GM23338 (cell line): ENCODE results near the gene SLIT1.

Source experiments
- CREB1 ChIP-seq: fragments of 250-450 bp; sonication (Bioruptor Pico); IDR thresholded peaks from 2 replicates; pipeline ENCODE4 v1.5.0; 2020; ENCODE audit warnings: low read depth, mild to moderate bottlenecking, moderate library complexity
- ETS1 ChIP-seq: IDR thresholded peaks from 2 replicates; pipeline ENCODE4 v1.6.1; 2016; ENCODE audit warnings: antibody characterized with exemption
- EZH2 ChIP-seq: fragments of 200-600 bp; sonication (generic); IDR thresholded peaks from one replicate; pipeline ENCODE4 v1.8.0; 2017; ENCODE audit warnings: antibody characterized with exemption, mild to moderate bottlenecking, low read depth; ENCODE audit not compliant: unreplicated experiment
- EZH2phosphoT487 ChIP-seq: fragments of 200-600 bp; sonication (generic); IDR thresholded peaks from one replicate; pipeline ENCODE4 v1.8.1; 2018; ENCODE audit warnings: antibody characterized with exemption; ENCODE audit not compliant: unreplicated experiment
- JUNB ChIP-seq: IDR thresholded peaks from one replicate; pipeline ENCODE4 v1.6.1; 2016; ENCODE audit warnings: antibody characterized with exemption; ENCODE audit not compliant: unreplicated experiment
- POLR2AphosphoS5 ChIP-seq: IDR thresholded peaks from 2 replicates; pipeline ENCODE4 v1.6.1; 2016; ENCODE audit warnings: antibody characterized with exemption, low read depth
- REST ChIP-seq: IDR thresholded peaks from one replicate; pipeline ENCODE4 v1.6.1; 2018; ENCODE audit warnings: antibody characterized with exemption; ENCODE audit not compliant: unreplicated experiment
- ZNF114 ChIP-seq: fragments of 250-450 bp; sonication (Bioruptor Pico); IDR thresholded peaks from 2 replicates; pipeline ENCODE4 v1.5.0; 2020; ENCODE audit warnings: mild to moderate bottlenecking, moderate library complexity
- ZNF331 ChIP-seq: fragments of 250-450 bp; sonication (Bioruptor Pico); IDR thresholded peaks from 2 replicates; pipeline ENCODE4 v1.5.0; 2020; ENCODE audit warnings: low read depth, mild to moderate bottlenecking, moderate library complexity
- TF ChIP-seq, protein P1 (sequence below), 2 experiments: fragments of 200-600 bp in 1 of 2; sonication (generic) in 1 of 2; conservative IDR thresholded peaks; 2 replicates each; pipeline versions ENCODE4 v1.5.1 to v1.6.1; 2016 to 2017; ENCODE audit warnings: antibody characterized with exemption in 2 of 2, low read depth in 2 of 2, mild to moderate bottlenecking in 2 of 2, moderate library complexity in 1 of 2
- TF ChIP-seq, protein P2 (sequence below): fragments of 250-450 bp; sonication (Bioruptor Pico); IDR thresholded peaks from 2 replicates; pipeline ENCODE4 v1.5.0; 2020; ENCODE audit warnings: mild to moderate bottlenecking, moderate library complexity

- TF ChIP-seq, protein P1, sequence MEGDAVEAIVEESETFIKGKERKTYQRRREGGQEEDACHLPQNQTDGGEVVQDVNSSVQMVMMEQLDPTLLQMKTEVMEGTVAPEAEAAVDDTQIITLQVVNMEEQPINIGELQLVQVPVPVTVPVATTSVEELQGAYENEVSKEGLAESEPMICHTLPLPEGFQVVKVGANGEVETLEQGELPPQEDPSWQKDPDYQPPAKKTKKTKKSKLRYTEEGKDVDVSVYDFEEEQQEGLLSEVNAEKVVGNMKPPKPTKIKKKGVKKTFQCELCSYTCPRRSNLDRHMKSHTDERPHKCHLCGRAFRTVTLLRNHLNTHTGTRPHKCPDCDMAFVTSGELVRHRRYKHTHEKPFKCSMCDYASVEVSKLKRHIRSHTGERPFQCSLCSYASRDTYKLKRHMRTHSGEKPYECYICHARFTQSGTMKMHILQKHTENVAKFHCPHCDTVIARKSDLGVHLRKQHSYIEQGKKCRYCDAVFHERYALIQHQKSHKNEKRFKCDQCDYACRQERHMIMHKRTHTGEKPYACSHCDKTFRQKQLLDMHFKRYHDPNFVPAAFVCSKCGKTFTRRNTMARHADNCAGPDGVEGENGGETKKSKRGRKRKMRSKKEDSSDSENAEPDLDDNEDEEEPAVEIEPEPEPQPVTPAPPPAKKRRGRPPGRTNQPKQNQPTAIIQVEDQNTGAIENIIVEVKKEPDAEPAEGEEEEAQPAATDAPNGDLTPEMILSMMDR (conservative IDR thresholded peaks at IDR 0.05; ENCODE audit: low read depth in 2 of 2): no peak
- TF ChIP-seq POLR2AphosphoS5 (no peak), EZH2 (no peak), JUNB (no peak), REST (no peak), EZH2phosphoT487 (no peak), ZNF331 (CRISPR knock-in tag) (no peak), CREB1 (CRISPR knock-in tag) (no peak), ZNF114 (CRISPR knock-in tag) (no peak), ETS1 (no peak)
- TF ChIP-seq, protein P2, sequence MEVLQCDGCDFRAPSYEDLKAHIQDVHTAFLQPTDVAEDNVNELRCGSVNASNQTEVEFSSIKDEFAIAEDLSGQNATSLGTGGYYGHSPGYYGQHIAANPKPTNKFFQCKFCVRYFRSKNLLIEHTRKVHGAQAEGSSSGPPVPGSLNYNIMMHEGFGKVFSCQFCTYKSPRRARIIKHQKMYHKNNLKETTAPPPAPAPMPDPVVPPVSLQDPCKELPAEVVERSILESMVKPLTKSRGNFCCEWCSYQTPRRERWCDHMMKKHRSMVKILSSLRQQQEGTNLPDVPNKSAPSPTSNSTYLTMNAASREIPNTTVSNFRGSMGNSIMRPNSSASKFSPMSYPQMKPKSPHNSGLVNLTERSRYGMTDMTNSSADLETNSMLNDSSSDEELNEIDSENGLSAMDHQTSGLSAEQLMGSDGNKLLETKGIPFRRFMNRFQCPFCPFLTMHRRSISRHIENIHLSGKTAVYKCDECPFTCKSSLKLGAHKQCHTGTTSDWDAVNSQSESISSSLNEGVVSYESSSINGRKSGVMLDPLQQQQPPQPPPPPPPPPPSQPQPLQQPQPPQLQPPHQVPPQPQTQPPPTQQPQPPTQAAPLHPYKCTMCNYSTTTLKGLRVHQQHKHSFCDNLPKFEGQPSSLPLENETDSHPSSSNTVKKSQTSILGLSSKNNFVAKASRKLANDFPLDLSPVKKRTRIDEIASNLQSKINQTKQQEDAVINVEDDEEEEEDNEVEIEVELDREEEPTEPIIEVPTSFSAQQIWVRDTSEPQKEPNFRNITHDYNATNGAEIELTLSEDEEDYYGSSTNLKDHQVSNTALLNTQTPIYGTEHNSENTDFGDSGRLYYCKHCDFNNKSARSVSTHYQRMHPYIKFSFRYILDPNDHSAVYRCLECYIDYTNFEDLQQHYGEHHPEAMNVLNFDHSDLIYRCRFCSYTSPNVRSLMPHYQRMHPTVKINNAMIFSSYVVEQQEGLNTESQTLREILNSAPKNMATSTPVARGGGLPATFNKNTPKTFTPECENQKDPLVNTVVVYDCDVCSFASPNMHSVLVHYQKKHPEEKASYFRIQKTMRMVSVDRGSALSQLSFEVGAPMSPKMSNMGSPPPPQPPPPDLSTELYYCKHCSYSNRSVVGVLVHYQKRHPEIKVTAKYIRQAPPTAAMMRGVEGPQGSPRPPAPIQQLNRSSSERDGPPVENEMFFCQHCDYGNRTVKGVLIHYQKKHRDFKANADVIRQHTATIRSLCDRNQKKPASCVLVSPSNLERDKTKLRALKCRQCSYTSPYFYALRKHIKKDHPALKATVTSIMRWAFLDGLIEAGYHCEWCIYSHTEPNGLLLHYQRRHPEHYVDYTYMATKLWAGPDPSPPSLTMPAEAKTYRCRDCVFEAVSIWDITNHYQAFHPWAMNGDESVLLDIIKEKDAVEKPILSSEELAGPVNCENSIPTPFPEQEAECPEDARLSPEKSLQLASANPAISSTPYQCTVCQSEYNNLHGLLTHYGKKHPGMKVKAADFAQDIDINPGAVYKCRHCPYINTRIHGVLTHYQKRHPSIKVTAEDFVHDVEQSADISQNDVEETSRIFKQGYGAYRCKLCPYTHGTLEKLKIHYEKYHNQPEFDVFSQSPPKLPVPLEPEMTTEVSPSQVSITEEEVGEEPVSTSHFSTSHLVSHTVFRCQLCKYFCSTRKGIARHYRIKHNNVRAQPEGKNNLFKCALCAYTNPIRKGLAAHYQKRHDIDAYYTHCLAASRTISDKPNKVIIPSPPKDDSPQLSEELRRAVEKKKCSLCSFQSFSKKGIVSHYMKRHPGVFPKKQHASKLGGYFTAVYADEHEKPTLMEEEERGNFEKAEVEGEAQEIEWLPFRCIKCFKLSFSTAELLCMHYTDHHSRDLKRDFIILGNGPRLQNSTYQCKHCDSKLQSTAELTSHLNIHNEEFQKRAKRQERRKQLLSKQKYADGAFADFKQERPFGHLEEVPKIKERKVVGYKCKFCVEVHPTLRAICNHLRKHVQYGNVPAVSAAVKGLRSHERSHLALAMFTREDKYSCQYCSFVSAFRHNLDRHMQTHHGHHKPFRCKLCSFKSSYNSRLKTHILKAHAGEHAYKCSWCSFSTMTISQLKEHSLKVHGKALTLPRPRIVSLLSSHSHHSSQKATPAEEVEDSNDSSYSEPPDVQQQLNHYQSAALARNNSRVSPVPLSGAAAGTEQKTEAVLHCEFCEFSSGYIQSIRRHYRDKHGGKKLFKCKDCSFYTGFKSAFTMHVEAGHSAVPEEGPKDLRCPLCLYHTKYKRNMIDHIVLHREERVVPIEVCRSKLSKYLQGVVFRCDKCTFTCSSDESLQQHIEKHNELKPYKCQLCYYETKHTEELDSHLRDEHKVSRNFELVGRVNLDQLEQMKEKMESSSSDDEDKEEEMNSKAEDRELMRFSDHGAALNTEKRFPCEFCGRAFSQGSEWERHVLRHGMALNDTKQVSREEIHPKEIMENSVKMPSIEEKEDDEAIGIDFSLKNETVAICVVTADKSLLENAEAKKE (CRISPR knock-in tag): no peak
Observed at GRCh38 chr10:97049670-97050069, 136.1 kb downstream of the SLIT1 start.
